PFSK-1 (cell line): Measurements from ENCODE around the gene FHL3.

ENCODE experiments used
- FOXP2 ChIP-seq: optimal IDR thresholded peaks from 2 replicates; pipeline ENCODE3; 2011; ENCODE audit warnings: borderline replicate concordance, control low read depth, inconsistent platforms; ENCODE audit not compliant: insufficient read depth; ENCODE audit errors: extremely low read length, extremely low read depth
- POLR2AphosphoS5 ChIP-seq: IDR thresholded peaks from 2 replicates; pipeline ENCODE4 v1.6.1; 2012; ENCODE audit warnings: low read depth, mild to moderate bottlenecking, control low read depth, low read length, moderate library complexity
- SIN3A ChIP-seq: IDR thresholded peaks from 2 replicates; pipeline ENCODE4 v1.6.1; 2012; ENCODE audit warnings: mild to moderate bottlenecking, low read length, moderate library complexity, borderline replicate concordance; ENCODE audit not compliant: insufficient read depth
- TAF1 ChIP-seq: IDR thresholded peaks from 2 replicates; pipeline ENCODE4 v1.6.1; 2012; ENCODE audit warnings: low read length, control low read depth, borderline replicate concordance; ENCODE audit not compliant: insufficient read depth
- TF ChIP-seq, protein P1 (sequence below), 2 experiments: IDR thresholded peaks; 2 replicates each; pipeline versions ENCODE4 v1.6.1 to v1.8.0; 2011 to 2012; ENCODE audit warnings: low read depth in 2 of 2, low read length in 2 of 2, control low read depth in 1 of 2, inconsistent platforms in 1 of 2, mild to moderate bottlenecking in 1 of 2, moderate library complexity in 1 of 2; ENCODE audit not compliant: insufficient read depth in 1 of 2

DNA sequence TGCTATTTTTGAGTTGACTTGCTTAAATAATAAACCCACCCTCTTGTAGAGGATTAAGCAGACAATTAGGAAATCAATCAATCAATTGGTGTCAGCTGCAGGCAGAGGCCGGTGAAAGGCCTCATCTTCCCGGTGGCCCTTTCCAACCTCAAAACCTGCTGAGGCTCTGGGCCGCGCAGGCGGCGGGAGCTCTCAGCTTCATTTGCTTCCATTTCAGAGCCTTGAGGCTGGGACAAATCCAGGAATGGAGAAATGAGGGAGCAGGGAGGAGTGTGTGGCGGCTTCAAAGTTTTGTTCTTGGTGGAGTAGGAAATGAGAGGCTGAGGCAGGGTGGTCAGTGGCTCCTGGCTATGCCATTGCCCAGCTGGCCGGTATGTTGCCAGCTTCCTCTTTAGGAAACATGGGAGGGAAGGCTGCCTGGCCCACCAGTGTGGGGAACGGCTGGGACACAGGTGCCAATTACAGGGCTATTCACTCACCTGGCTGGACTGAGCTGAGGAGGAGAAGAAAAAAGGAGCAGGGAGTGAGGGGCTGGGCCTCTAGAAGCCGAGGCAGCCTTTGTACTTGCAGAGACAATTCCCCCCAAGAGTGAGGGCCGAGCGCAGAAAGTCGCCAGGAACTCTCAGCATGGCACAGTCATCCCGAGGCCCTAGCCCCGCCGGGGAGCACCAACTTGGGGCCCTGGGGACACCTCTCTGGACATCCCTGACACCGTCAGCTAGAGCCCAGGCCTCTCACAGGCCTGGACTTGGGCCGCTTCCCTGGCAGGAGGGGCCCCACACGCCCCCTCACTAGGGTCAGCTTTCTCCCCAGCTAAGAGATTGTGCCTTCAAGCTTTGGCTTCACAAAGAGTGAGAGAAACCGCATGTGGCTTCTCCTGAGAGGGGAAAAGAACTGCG is 36.9 kb upstream of the FHL3 start:
- no peak for TF ChIP-seq POLR2AphosphoS5
- TF ChIP-seq SIN3A: no peak
- TF ChIP-seq, protein P1, sequence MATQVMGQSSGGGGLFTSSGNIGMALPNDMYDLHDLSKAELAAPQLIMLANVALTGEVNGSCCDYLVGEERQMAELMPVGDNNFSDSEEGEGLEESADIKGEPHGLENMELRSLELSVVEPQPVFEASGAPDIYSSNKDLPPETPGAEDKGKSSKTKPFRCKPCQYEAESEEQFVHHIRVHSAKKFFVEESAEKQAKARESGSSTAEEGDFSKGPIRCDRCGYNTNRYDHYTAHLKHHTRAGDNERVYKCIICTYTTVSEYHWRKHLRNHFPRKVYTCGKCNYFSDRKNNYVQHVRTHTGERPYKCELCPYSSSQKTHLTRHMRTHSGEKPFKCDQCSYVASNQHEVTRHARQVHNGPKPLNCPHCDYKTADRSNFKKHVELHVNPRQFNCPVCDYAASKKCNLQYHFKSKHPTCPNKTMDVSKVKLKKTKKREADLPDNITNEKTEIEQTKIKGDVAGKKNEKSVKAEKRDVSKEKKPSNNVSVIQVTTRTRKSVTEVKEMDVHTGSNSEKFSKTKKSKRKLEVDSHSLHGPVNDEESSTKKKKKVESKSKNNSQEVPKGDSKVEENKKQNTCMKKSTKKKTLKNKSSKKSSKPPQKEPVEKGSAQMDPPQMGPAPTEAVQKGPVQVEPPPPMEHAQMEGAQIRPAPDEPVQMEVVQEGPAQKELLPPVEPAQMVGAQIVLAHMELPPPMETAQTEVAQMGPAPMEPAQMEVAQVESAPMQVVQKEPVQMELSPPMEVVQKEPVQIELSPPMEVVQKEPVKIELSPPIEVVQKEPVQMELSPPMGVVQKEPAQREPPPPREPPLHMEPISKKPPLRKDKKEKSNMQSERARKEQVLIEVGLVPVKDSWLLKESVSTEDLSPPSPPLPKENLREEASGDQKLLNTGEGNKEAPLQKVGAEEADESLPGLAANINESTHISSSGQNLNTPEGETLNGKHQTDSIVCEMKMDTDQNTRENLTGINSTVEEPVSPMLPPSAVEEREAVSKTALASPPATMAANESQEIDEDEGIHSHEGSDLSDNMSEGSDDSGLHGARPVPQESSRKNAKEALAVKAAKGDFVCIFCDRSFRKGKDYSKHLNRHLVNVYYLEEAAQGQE (IDR thresholded peaks at IDR 0.05; ENCODE audit: insufficient read depth in 1 of 2, low read depth in 2 of 2, low read length in 2 of 2): no peak
- TF ChIP-seq TAF1: no peak
- no peak for TF ChIP-seq FOXP2
